Activated effector memory CD4-positive, alpha-beta T cell treated with anti-CD3 and anti-CD28 coated beads, Interleukin-2, amount 50 U/mL, for 16 hours (primary cell): Measurements from ENCODE around the gene UGT1A10.

Experiments used
- DNase-seq: peaks from one replicate; pipeline ENCODE4 v3.0.0-alpha.2; 2020

The UGT1A10 gene

DNA sequence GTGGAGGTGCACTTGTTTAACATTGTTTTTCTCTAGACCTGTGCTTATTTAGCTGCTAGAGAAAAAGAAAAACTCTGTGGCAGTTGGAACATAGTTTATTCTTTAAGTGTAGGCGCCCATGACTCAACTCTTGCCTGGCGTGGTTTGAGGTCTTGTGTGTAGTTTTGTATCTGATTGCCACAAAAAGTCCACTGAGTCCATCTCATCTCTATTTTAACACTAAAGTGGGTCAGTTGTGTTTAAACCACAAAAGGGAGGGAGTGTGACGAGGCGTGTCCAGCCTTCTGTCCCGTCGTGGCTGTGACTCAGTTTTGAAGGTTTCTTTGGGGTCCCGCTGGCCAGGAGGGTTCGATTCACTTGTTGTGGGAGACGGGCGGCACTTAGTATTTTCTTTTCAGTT, 20.2 kb downstream of the UGT1A10 start:
- DNase-seq, result no peak

- DNase-seq, result no peak
These were observed 22.4 kb downstream of the UGT1A10 start for GRCh38 chr2:233658610-233659009.

- no peak for DNase-seq
These were observed 27.7 kb downstream of the UGT1A10 start for GRCh38 chr2:233663911-233664310.

DNA sequence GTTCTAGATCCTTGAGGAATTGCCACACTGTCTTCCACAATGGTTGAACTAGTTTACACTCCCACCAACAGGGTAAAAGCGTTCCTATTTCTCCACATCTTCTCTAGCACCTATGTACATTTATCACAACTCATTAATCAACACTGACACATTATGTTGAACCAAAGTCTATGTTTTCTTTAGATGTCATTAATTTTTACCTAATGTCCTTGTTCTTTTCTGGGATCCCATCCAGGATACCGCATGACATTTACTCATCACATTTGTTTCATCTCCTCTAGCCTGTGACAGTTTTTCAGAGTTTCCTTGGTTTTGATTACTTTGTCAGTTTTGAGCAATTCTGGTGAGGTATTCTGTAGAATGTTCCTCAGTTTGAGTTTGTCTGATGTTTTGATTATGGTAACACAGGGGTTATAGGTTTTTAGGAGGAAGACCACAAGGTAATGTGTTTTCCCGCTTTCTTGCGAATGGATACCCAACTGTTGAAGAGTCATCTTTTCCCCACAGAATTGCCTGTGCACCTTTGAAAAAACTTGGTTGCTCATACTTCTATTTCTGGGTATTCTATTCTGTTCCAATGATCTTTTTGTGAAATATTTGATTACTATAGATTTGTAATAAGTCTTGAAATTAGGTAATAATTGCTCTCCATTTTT, 32.5 kb downstream of the UGT1A10 start:
- no peak for DNase-seq

DNA sequence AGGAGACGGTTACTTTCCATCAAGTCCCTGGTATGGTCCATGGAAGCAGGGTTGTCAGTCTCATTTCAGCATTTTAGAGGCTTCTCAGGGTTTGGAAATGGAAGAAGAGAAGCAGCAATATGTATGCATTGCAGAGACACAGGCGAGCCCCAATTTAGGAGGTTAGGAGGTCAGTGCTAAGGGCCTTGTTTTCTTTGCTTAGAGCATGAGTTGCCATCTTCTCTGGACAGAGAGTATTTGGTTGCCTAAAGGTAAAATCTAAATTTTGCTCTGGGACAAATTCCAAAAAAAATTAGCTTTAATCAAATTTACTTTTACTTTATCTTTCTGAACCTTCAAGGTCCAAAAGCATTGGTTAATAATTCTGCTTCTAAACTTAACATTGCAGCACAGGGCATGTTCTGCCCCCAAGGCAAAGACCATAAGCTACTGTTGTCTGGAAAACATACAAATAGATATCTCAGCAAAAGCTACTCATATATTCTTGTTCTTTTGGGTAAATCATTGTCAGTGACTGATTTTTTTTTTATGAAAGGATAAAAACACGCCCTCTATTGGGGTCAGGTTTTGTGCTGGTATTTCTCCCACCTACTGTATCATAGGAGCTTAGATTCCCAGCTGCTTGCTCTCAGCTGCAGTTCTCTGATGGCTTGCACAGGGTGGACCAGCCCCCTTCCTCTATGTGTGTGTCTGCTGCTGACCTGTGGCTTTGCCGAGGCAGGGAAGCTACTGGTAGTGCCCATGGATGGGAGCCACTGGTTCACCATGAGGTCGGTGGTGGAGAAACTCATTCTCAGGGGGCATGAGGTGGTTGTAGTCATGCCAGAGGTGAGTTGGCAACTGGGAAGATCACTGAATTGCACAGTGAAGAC, 35.3 kb downstream of the UGT1A10 start, which contains the start of gene UGT1A9:
UGT1A9 (plus strand) TSS at position 609 of the 872 bp plus-strand sequence; CDS start at position 646, 37 bp downstream.
- DNase-seq, result no peak

GRCh38 chr2:233672886-233673285, 36.6 kb downstream of the UGT1A10 start:
- DNase-seq, result no peak

GRCh38 chr2:233673896-233674295, 37.6 kb downstream of the UGT1A10 start:
- no peak for DNase-seq

GRCh38 chr2:233674314-233674713, 38.1 kb downstream of the UGT1A10 start:
- no peak for DNase-seq

DNA sequence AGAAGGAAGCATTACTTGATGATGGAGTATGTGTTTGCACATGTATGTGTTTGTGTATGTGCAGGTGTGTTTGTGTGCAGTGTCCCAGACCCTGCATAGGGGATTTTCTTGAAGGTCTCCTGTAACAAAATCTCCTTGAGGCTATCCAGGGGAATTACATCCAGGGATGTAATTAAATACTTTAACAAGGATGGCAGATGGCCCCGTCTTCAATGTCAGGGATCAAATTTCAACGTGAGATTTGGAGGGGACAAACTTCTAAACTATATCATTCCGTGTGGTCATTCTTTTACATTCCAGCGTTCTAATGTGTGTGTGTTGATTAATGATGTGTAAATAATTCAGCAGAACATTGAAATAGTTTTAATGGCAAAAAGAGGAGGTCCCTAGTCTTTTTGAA, 38.7 kb downstream of the UGT1A10 start:
- no peak for DNase-seq

GRCh38 chr2:233676046-233676445, 39.8 kb downstream of the UGT1A10 start:
- no peak for DNase-seq

- no peak for DNase-seq
These were observed 42.9 kb downstream of the UGT1A10 start for GRCh38 chr2:233679196-233679595.

GRCh38 chr2:233680361-233681045, 44.3 kb downstream of the UGT1A10 start:
- no peak for DNase-seq

DNA sequence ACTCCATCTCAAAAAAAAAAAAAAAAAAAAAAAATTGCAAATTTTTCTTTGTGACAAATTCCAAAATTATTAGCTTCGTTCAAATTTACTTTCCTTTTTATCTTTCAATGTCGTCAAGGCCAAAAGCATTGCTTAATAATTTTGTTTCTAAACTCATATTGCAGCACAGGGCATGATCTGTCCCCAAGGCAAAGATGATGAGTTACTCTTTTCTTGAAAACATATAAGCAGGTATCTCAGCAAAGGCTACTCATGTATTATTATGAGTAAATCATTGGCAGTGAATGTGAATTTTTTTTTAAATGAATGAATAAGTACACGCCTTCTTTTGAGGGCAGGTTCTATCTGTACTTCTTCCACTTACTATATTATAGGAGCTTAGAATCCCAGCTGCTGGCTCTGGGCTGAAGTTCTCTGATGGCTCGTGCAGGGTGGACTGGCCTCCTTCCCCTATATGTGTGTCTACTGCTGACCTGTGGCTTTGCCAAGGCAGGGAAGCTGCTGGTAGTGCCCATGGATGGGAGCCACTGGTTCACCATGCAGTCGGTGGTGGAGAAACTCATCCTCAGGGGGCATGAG, 45.4 kb downstream of the UGT1A10 start, which contains the start of gene UGT1A7:
UGT1A7 (plus strand) TSS at position 381 of the 579 bp plus-strand sequence; CDS start at position 418, 37 bp downstream.
- no peak for DNase-seq

DNA sequence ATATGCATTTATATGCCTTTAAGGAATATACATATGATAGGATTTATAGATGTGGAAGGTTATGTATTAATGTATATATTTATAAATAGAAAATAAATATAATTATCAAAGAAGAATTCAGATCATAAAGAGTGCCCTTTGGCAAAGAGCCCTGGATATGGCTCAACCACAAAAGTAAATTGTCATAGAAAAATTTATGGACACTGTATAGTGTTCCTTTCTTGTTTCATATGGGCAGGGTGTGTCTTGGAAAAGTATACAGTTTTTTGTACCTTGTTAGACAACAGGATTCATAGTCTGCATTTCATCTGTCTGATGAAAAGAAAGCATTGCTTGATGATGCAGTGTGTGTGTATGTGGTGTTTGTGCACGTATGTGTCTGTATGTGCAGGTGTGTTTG, 48.4 kb downstream of the UGT1A10 start:
- DNase-seq, result no peak

DNA sequence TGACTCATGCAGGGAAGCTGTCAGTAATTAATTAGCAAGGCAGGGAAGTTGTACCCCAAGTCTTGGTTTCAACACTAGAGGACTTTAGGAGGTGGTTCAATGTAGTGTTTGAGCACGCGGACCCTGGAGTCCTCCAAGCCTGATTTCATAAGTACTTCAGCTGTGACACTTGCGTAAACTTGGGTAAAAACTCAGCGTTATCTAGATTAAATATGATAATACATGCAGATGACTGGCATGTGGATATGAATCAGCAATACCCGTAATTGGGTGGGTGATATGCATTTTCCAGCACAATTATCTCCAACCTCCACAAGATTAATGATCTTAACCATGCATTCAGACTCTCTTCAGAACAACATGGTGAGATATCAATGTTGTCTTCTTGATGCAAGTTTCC, 50.7 kb downstream of the UGT1A10 start:
- DNase-seq, result no peak

DNA sequence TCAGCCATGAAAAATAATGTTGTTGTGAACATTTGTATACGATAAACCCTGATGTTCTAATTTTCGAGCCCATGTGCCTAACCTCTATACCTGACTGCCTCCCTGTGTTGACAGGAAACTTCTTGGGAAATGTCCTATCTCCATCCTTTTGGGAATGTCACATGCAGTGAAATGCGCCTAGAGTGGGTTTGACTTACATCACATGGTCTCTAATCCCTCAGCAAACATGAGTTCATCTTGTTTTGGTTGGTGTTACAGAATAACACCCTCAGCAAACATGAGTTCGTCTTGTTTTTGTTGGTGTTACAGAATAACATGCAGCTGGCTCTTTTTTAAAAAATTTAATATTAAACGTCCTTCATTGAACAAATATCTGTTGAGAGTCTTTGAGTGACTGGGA, 52.1 kb downstream of the UGT1A10 start:
- no peak for DNase-seq

GRCh38 chr2:233689031-233689430, 52.8 kb downstream of the UGT1A10 start:
- no peak for DNase-seq

DNA sequence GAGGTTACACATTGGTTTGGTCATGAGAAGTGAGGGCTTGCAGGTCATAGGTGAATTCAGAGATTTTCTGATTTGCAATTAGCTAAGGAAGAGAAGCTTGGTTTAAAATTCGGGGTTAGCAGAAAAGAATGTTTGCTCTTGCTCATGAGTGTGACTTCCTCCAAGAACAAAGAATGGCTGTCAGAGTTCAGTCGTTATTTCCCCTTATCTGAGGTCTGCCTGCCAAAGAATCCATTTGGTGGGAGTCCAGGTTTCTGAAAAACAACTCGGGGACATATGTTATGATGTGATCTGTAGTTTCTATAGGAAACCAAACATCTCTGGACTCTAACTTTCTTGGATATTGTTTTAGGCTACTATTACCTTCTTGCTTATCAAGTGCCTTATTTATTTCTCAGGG, 53.3 kb downstream of the UGT1A10 start:
- no peak for DNase-seq

DNA sequence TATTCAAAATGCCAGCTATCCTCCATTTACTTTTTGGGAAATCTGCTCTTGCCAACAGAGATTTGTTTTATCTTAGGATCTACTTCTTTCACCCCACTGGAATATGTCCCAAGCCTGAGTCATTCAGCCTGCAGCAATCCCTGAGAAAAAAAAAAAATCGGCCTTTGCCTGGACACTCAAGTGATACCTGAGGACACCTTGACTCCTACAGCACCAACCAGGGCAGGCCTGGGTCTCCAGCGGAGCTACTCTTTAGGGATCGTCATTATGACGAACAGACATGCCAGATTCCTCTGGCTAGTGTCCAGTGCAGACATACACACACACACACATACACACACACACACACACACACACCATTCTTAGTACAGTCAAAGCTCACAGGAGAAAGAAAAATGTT, 54.2 kb downstream of the UGT1A10 start:
- DNase-seq, result no peak

GRCh38 chr2:233691443-233692433, 55.5 kb downstream of the UGT1A10 start:
- DNase-seq, result no peak

DNA sequence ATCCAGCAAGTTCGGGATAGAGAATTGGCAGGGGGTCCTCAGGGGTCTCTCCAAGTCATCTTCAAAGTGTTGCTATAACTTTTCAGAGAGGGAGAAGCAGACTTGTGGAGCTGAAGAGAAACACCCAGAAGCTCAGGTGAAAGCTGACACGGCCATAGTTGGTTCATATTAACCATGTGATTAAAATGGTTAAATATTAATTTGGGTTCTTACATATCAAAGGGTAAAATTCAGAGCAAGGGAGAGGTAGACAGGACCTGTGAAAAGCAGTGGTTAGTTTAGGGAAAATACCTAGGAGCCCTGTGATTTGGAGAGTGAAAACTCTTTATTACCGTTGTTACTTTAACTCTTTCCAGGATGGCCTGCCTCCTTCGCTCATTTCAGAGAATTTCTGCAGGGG, 56.4 kb downstream of the UGT1A10 start, which contains the start of gene UGT1A6:
UGT1A6 (plus strand) TSS at position 243 of the 400 bp plus-strand sequence; CDS start at position 358, 115 bp downstream.
- no peak for DNase-seq

DNA sequence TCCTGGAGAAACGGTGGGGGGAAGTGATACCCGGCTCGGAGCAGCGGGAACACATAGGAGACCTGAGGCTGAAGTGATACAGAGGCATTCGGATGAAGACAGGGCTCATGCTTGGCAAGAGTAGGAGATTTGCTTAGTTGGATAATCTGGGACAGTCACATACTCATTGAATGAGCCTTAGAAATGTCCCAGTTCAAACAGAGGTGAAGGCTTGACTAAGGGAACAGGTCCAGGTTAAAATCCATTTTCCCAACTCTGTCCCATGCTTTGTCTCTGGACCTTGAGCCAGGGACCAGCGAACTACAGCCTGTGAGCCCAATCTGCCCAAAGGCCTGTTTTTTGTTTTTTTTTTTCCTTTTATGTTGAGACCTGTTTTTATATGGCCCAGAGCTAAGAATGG, 57.7 kb downstream of the UGT1A10 start:
- DNase-seq, result no peak
